Stimulated activated CD4-positive, alpha-beta T cell treated with anti-CD3 and anti-CD28 coated beads, Interleukin-4, amount 100 ng/mL, for 1 hour (primary cell): ENCODE results near the gene PCSK5.

Experiments
- DNase-seq: peaks from one replicate; pipeline ENCODE4 v3.0.0-alpha.2; 2020

Gene PCSK5

DNA sequence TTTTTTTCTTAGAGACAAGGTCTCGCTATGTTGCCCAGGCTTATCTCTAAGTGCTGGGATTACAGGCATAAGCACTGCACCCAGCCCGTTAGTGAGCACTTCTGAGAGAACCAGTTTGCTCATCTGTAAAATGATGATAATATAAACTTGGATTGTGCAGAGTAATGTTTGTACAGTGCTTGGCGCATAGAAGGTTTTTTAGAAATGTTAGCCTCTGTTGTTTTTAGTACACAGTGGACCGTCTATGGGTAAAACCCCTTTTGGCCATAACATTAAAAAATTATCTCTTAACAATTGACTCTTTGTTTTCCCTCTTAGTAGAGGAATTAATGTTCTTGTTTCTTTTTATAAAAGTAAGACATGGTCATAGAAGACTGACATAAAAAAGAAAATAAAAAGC lies 202.1 kb downstream of the PCSK5 start:
- DNase-seq, result no peak

DNA sequence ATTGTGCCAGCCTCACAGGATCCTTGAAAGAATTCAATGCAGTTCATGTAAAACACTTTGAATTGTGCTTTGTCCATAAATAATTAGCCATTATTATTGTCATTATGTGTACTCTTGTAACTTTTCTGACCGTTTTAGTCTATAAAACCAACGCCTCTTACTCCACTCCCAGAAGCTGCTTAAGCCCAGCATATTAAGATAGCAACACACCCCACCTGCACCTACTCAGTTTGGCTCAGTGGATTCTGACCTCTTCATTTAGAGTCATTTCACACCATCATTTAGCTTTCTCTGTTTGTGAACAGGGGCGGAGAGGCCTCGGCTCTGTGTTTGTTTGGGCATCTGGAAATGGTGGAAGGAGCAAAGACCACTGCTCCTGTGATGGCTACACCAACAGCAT lies 205.1 kb downstream of the PCSK5 start:
- no peak for DNase-seq

DNA sequence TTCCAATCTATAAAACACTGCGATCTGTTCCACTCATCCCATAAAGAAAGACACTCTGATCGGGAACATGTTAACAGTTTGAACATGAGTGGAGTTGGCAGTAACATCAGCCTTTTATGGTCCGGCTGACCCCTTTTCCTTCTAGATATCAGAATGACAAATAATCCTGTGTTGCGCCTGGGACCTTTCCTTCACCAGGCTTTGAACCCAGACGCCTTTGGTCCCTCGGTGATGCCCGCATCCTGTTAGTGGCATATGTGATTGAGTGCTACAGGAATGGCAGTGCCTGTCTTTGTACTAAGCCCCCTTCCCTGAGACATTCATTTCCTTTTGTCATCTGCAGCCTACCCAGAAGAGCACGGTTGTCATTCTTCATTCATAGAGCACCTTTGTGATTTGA lies 209.0 kb downstream of the PCSK5 start:
- no peak for DNase-seq

DNA sequence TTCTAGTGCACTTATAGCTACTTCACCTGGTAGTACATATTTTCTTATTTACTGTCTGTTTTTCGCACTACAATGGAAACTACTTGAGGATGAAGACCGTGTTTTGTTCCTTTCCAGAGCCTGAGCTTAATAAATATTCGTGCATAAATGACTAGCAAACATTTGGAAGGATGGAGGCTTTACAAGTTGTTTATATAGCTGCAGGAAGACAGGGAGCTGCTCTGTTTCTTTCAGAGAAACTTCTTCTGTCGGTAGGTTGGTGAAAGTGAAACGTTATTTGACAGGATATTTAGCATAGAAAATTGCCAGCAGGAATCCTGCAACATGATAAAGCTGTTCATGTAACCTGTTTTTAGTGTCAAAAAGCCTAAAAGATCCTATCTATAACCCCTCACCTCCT lies 210.6 kb downstream of the PCSK5 start:
- no peak for DNase-seq

DNA sequence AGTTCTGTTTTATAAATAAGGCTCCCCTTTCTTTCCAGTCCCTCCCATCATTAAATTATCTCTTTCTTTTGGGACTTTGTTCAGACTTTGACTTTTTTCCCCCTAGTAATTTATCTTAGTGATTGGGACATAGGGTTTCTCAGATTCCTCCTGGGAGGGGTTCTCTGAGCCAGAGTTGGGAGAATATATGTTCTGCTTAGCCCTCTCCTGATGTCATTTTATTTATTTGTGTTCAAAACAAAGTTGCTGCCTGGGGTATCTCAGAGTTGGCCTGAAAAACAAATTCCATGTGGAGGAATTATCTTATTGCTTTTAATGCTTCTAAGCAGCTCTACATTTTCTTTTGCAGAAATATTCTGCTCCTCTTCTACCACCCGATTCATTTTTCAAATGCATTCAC lies 211.0 kb downstream of the PCSK5 start:
- no peak for DNase-seq

DNA sequence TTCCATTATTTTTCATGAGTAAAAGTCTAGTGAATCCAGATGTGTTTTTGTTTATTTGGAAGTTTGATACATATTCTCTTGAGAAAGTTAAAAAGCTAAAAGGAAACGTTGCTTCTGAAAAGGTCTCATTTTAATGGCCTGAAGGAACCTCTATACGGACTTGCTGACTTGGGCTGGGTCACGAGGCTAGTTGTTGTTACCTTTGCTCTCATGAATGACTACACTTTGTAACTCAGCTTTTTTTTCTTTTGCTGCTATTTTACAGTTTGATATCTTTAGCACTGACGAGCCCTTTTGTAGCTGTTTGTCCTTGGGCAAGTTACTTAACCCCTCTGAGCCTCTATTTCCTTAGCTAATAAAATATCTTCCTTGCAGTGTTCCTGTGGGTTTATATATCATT lies 211.5 kb downstream of the PCSK5 start:
- DNase-seq, result no peak

DNA sequence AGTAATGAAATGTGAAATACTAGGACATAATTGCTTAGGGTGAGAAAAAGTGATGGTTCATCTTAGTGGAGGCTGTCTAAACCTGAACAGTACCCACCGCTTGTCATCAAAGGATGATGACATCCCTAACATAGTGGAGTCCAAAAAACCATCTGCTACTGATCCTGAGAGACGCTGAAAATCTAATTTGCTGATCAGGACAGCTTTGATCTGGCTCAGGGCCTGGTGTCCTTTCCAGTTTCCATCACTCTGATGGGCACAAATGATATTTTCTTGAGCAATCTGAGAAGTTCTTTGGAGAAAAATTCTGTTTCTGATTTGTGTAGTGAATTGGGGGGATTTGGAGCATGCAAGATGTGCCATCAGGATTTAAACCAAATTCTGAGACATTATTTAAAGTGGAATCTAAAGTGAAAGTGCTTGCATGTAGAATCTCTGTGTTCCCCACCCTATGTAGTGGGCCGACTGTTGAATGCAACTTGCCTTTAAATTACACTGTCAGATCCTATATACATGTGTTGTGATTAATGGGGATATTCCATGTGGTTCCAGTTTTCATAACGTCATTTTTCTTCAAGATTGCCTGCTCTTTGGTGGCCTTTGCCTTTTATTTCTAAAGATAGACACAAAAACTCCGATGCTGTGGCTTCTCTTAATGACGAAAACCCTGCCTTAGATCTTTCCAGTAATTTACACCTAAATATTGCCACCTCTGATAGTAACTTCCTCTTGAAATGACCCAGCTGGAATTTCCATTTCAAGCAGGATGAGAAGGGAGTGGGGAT lies 213.2 kb downstream of the PCSK5 start:
- DNase-seq, result no peak

DNA sequence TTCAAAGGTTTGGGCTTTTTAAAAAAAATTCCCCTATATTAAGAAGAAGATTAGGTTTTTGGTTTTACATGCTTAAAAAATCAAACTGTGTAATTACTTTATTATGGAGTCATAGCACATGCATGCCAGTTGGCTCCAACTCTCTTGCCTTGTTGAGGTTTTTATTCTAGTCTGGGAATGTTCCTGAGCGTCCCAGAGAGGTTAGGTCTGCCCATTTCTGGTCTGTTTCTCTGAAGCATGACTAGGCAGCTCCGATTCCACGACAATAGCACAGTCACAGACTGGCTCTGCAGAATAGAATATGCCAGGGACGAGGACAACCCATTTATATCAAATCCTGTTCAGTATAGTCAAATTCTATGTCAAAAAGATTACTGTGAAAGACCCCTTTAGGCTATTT lies 217.0 kb downstream of the PCSK5 start:
- no peak for DNase-seq

DNA sequence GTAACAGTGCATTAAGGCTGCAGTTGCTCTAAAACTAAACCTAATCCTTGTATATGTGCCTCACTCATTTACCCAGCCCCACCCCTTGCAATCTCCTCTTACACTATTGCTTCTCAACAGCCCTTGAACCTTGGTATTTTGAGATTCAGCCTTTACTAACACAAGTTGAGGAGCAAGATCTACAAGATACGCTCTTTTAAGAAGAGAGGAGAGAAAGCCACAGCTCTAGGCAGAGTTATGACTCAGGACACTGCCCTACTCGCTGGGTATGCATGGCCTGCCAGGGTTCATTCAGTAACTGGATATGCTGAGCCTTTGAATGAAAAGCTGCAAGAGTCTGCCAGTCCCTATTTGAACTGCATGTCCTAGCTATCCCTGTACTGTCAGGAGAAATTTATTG lies 219.5 kb downstream of the PCSK5 start:
- DNase-seq, result no peak

DNA sequence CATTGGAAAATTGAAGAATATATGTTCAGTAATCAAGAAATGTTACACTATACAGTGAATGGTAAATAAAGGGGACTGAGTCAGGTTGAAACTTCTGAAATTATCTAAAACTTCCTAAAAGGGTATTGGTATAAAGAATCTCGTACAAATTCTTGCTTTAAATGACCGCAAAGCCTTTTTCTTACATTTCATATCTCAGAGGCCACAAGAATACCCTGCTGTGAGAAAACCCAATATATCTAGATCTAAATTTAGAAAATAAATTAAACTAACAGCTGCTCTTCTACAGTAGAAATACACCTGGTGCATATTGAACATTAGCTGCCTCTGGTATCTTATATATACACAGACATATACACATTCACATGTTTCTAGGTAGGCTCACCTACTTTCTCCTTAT lies 221.7 kb downstream of the PCSK5 start:
- DNase-seq, result no peak

DNA sequence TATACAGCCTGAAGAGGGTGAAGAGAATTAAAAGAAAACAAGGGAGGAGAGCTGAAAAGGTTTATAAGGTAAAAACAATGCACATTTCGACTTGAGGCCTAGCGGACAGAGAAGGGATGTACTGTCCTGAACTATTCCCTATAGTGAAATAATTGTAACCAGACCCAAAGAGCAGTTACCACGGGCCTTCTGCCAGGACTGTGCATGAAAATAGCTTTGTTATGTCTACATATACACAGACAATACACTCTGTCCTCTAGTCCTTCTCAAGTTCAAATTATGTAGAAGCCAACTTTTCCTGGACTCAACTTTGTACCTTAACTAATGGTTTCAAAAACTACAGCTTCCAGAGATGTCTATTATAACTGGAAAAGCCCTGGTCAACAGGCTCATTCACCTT lies 223.7 kb downstream of the PCSK5 start:
- DNase-seq, result no peak

DNA sequence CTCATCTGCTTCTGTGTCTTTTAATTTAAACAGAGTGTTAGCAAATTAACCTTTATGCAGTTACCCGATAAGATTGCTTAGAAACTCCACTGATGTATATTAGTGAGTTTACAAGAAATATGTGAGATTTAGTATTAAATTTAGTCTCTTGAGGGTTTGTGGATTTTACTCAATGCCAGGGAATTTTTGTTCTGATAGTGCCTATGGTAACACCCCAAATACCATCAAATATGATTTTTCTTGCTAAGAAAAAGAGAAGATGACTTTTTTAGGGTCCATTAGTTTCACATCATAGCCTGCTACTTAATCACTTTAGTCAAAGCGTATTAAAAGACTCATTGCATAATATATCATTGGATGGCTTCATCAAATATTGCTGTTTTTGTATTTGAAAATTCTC lies 224.9 kb downstream of the PCSK5 start:
- DNase-seq, result no peak

DNA sequence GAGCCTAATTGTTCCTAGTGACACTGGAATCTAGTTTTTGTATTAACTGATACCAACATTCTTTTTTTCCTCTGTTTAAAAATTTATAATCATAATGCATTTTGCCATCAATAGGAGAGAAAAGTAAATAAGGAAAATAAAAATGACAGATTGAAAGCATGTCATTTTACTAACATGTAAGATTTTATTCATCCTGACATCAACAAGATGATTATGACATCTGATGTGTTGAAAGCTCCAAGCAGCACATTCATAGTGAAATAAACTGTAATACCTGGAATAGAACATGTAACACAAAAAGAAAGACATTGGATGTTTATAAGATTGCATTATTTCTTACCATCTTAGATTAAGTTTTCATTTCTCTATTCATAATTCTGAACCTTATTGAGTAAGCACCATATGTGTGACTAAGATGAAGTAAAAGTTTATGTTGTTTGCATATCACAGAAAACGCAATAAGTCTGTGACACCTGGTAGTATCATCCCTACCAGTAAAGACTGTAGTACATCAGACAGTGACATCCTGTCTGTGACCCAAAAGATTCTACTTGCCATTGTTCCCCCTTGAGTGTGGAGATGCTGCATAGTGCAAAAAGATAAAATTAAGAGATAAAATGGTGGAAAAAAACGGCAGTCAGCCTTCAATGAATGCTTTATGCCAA lies 225.6 kb downstream of the PCSK5 start:
- no peak for DNase-seq

DNA sequence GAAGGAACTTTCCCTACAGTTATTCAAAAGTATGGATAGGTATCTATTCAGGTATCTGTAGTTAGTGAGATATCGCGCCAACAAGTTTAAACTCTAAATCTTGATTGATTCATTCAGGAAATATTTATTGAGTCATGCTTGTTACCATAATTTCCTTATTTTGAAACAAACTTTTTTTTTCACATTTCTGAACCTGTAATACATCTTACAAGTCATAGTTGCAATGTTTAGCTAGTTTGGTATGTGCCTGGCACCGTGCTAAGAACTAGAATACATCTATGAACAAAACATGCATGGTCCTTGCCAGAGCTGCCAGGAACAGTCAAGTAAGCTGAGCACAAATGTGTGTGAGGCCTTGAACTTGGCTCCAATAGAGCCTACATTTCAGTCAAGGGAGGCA lies 226.4 kb downstream of the PCSK5 start:
- DNase-seq, result no peak

DNA sequence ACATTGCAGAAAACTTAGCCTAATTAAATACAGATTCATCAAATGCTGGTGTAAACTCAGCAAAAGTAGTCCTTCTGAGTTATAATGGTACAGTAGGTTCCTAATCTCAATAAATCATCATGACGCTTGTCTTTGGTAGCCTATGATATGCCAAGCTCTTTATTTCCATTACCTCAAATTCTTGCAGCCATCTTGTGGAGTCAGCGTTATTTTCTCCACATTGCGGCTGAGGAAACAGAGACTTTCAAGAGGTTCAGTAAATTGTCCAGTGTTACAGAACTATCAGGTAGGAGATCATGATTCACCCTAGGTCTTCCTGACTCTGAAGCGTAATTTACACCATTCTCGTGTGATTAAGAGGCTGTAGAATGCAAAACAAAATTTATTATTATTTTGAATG lies 237.2 kb downstream of the PCSK5 start:
- DNase-seq, result no peak

DNA sequence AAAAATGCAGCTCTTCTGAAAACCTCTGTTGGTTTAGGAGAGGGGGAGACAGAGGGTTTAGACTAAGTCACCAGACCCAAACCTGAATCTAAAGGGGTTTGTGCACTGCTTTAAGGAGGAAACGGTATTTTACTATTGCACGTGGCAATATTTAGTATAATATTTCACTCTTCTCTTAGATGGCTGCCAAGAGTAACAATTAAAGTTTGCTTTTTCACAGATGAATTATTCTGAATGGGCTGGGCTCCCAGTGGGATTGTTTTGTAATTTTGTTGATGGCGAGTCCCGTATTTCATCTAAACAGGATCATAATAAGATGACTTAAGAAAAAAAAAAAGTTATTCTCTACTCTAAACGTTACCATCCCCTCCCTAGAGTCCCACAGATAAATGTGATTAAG lies 245.4 kb downstream of the PCSK5 start:
- DNase-seq, result no peak

DNA sequence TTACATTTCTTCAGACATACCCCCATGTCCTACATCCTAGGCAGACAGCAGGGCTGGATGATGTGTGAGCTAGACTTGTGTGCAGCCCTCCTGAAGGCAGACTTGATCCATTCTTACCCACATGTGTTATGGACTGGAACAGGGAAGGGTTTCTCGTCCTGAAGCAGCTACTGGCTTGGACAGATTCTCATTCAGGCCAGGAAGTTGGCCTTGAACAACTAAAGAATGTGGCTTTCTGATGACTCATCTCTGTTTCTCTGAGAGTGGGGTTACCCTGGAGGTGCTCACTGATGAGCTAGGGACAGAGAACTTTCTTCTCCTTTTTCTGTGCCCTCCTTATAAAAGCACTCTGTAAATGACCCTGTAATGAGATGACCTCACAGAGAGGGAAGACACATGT lies 246.5 kb downstream of the PCSK5 start:
- no peak for DNase-seq

DNA sequence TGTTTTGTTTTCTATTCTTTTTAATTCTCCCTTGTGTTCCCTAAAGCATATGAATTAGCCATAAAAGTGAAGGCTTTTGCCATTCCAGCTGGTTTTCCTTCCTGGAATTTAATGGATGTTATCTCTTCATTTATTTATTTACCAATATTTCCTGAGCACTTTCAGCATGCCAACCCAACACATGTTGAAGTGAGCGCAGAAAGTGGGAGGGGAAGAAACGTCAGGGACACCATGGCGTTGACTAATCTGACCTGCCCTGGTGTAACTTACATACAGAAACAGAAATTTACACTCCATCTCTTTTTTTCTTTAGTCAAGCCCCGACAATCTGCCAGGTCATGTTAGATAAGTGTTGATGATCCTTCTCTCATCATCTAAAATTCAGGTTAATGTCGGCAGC lies 247.5 kb downstream of the PCSK5 start:
- no peak for DNase-seq

DNA sequence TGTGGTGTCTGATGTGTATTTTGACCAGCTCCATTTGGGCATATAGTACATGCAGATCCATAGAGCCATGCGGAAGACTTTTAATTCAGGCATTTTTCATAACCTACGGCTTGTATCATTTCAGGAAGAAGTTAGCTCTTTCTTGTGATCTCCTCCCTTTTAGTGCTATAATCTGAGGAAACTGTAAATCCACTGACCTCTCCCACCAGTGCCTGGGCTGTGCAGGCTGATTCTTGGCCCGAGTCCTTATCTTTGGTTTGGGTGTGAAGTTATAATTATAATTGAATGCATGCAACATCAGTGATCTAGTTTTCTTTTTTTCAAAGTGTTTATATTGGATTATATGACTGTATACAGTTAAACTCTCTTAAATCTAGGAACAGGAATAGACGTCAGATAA lies 247.9 kb downstream of the PCSK5 start:
- DNase-seq, result no peak

DNA sequence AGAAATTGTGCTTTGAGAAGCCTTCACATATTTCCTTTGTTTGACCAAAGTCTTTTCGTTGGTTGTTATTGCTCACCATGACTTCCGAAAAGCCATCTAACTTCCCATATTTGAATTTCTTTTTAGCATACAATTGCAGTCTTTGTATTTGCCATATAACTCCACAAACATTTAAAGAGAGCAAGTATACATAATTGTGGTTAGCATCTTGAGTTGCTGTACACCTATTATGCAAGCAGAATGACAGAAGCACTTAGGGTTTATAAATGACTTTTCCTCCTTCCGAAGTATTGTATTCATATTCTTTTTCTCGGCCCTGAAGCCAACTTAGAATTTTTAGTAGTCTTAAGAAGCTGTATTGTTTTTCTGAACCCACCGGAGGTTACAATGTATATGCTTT lies 253.4 kb downstream of the PCSK5 start:
- no peak for DNase-seq

DNA sequence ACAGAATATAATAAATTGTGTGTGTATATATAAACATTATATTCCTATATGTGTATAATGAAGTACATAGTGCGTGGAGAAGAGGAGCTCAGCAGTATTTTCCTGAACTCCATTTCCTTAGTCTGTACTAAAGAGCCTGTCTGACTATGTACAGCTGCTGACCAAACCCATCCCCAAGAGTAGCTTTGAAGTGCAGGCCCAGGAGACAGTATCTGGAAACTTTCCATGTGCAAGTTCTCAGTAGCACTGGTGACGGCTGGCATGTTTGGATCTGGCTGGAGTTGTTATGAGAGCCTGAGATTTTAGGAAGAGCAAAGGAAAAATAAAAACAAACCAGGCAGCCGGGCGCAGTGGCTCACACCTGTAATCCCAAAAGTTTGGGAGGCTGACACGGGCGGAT lies 259.5 kb downstream of the PCSK5 start:
- no peak for DNase-seq

DNA sequence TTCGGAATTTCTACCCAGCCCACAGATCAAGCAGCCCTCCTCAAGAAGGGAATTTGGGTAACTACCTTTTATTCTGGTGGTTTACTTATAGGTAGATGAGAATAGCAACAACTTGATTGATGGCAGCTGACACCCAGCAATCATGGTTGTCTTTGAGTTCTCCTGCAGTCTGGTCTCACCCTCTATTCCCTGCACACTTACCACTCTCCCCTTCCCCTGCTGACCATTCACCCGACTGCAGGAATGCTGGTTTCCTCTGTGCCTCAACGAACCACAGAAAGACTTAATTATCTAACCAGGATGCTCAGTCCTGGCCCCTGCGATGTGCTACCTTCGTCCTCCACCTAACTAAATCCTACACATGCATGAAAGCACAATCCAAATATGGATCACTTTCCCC lies 260.8 kb downstream of the PCSK5 start:
- DNase-seq, result no peak

DNA sequence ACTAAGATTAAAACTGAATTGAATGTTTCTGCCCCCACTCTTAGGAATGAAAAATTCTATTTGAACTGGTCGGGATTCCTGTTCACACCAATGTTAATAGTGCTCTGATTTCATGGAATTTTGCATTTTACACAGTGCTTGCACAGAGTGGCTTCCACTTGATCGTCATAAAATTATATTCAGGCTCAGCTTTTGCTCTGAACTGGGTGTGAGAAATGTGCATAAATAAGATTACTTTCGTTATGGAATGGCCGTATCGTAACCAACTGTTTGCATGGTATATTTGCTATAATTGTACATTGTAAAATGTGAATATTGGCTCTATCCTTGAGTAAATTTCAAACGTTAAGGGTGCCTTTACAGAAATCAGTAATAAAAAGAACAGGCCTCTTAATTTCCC lies 262.9 kb downstream of the PCSK5 start:
- DNase-seq, result no peak

DNA sequence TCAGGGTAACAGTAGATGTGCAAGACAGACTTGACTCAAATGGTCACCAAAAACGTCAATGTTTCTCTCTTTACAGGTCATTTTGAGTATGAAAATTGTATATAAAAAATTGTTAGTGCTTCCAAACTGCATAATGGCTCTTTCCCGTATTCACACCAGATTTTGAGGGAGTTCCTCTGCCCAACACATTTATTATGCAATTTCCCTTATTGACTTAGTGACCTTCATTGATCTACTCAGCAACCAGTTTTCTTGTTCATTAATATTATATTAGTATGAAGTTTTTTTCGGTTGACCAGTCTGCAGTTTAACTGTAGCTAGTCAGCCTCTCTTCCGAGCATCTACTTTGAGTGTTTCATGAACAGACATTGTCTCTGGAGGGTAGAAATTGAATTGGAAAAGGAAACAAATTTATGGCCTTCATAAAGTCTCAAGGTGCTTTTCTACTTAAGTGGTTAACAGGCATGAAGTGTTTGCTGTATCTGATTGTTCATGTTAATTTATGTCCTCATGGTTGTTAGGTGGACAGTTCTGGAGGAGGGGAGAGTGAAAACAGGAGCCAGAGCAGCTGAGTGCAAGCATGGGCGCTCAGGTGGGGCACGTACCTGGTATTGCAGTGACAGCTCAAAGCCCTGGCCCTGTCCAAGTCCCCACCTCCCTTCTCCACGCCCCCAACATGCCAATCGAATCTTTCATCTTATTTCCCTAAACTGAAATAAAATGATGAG lies 263.6 kb downstream of the PCSK5 start:
- no peak for DNase-seq
